Ishikawa (cell line): ENCODE measurements around the gene SETSIP.

Source experiments
- CEBPB ChIP-seq: IDR thresholded peaks from 2 replicates; pipeline ENCODE4 v1.6.1; 2012
- EP300 ChIP-seq: IDR thresholded peaks from 2 replicates; pipeline ENCODE4 v1.6.1; 2012; ENCODE audit warnings: borderline replicate concordance
- FOXM1 ChIP-seq: IDR thresholded peaks from 2 replicates; pipeline ENCODE4 v1.6.1; 2012; ENCODE audit warnings: low read depth, borderline replicate concordance
- NFIC ChIP-seq: IDR thresholded peaks from 2 replicates; pipeline ENCODE4 v1.6.1; 2012
- RAD21 ChIP-seq: IDR thresholded peaks from 2 replicates; pipeline ENCODE4 v1.6.1; 2012; ENCODE audit warnings: low read depth
- REST ChIP-seq: IDR thresholded peaks from 2 replicates; pipeline ENCODE4 v1.6.1; 2012; ENCODE audit warnings: low read depth, mild to moderate bottlenecking
- TAF1 ChIP-seq: IDR thresholded peaks from 2 replicates; pipeline ENCODE4 v1.6.1; 2012; ENCODE audit warnings: low read depth, mild to moderate bottlenecking
- TCF12 ChIP-seq: IDR thresholded peaks from 2 replicates; pipeline ENCODE4 v1.6.1; 2012; ENCODE audit warnings: low read depth
- YY1 ChIP-seq: IDR thresholded peaks from 2 replicates; pipeline ENCODE4 v1.6.1; 2012; ENCODE audit warnings: low read depth
- ZBTB7A ChIP-seq: IDR thresholded peaks from 2 replicates; pipeline ENCODE4 v1.6.1; 2012; ENCODE audit warnings: low read depth
- TF ChIP-seq, protein P1 (sequence below): IDR thresholded peaks from 2 replicates; pipeline ENCODE4 v1.6.1; 2012

GRCh38 chr1:92031281-92032110 is 43.7 kb downstream of the SETSIP start:
- TF ChIP-seq EP300, result no peak
- no peak for TF ChIP-seq ZBTB7A
- TF ChIP-seq TCF12, result no peak
- TF ChIP-seq TAF1, result no peak
- TF ChIP-seq, protein P1, sequence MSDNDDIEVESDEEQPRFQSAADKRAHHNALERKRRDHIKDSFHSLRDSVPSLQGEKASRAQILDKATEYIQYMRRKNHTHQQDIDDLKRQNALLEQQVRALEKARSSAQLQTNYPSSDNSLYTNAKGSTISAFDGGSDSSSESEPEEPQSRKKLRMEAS, result no peak
- no peak for TF ChIP-seq NFIC
- no peak for TF ChIP-seq YY1
- no peak for TF ChIP-seq FOXM1
- no peak for TF ChIP-seq CEBPB
- no peak for TF ChIP-seq REST
- no peak for TF ChIP-seq RAD21
